ENCODE data around the gene TOE1. TPM values are rescaled to one million over a fixed set of nuclear protein-coding genes. Genes with fewer than 3 reads are reported as not detected.

TOE1 gene
- total and polyA plus RNA-seq, 9 of the 15 experiments (the other 6 are each of a cell fraction or from before 2014, with no cell fraction given), result 32.1 to 85.7 (median 38.0) TPM

DNA sequence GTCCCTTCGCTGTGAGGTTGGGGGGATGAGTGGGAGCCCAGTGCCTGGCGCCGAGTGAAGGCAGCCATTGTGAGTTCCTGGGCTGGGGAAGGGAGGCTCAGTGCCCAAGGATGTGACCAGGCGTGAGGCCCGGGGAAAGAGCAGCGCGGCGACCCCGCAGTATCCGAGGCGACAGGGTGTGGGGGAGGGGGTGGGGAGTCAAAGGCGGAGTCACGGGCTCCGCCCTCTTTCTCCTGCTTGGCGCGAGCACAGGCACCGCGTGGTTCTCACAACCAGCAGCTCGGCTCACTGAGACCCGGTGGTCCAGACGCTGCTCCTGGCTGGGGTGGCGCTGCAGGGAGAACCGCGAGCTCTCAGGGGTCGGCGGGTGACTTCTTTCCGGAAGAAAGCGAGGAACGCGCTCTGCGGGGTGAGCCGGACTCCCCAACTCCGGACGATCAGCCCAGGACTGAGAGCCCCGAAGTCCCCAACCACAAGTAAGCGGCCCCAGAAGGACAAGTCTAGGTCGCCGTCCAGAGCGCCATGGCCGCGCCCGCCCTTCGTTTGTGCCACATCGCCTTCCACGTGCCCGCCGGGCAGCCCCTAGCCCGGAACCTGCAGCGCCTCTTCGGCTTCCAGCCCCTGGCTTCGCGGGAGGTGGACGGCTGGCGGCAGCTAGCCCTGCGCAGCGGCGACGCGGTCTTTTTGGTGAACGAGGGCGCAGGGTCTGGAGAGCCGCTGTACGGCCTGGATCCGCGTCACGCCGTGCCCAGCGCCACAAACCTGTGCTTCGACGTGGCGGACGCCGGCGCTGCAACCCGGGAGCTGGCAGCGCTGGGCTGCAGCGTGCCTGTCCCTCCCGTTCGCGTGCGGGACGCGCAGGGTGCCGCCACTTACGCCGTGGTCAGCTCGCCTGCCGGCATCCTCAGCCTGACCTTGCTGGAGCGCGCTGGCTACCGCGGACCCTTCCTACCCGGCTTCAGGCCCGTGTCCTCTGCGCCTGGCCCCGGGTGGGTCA lies 13.0 kb upstream of the TOE1 start, which contains the start of gene HPDL:
TSS of gene HPDL (plus strand) at position 269 of the 997 bp plus-strand sequence. CDS start at position 523, 254 bp downstream.
- peak within 1 kb of the TSS in 1 of 2 experiments; percentile 37; a peak in 1 of 4 replicates for H3K9ac ChIP-seq (ENCODE audit: insufficient read depth in 1 of 2, low read depth in 2 of 2, low read length in 2 of 2)
- ChIA-PET CTCF (ENCODE audit: low intra/inter-chr PET ratio) (no interaction called here), POLR2A (interaction anchor here (0.7 to 3.7 kb wide), 7 partner anchors 9 to 605 kb away, joined by 3 to 26 read pairs (median 3); partner anchors contain the start of genes MUTYH and TOE1)
- intact Hi-C loops (cut with micrococcal nuclease), result no loop called here
- TF ChIP-seq ADNP (tag; IDR thresholded peaks at IDR 0.05) (no peak), NCOA6 (IDR thresholded peaks at IDR 0.05) (no peak), IFI16 (CRISPR knock-in tag; IDR thresholded peaks at IDR 0.05) (no peak), ZZZ3 (IDR thresholded peaks at IDR 0.05) (no peak), HNRNPLL (IDR thresholded peaks at IDR 0.05; ENCODE audit: low read depth, low read length, poor library complexity, severe bottlenecking) (no peak), RBM14 (IDR thresholded peaks at IDR 0.05; ENCODE audit: borderline replicate concordance, insufficient read depth, low read depth, low read length) (0 out of 2 replicates have a peak, but pooled peaks have one; percentile 38), RBFOX2 (IDR thresholded peaks at IDR 0.05; ENCODE audit: low read depth, low read length) (peak; percentile 33; the same call in 1 of the 2 replicates), POLR2G (IDR thresholded peaks at IDR 0.05; ENCODE audit: low read depth, low read length) (peak; percentile 54)
- TF ChIP-seq, protein P1, sequence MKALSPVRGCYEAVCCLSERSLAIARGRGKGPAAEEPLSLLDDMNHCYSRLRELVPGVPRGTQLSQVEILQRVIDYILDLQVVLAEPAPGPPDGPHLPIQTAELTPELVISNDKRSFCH (CRISPR knock-in tag; IDR thresholded peaks at IDR 0.05), result no peak
- TF ChIP-seq, protein P1 (tag; IDR thresholded peaks at IDR 0.05), result no peak
- TF ChIP-seq, protein P2, sequence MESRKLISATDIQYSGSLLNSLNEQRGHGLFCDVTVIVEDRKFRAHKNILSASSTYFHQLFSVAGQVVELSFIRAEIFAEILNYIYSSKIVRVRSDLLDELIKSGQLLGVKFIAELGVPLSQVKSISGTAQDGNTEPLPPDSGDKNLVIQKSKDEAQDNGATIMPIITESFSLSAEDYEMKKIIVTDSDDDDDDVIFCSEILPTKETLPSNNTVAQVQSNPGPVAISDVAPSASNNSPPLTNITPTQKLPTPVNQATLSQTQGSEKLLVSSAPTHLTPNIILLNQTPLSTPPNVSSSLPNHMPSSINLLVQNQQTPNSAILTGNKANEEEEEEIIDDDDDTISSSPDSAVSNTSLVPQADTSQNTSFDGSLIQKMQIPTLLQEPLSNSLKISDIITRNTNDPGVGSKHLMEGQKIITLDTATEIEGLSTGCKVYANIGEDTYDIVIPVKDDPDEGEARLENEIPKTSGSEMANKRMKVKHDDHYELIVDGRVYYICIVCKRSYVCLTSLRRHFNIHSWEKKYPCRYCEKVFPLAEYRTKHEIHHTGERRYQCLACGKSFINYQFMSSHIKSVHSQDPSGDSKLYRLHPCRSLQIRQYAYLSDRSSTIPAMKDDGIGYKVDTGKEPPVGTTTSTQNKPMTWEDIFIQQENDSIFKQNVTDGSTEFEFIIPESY (CRISPR knock-in tag; IDR thresholded peaks at IDR 0.05), result peak; percentile 99
- TF ChIP-seq, protein P3, sequence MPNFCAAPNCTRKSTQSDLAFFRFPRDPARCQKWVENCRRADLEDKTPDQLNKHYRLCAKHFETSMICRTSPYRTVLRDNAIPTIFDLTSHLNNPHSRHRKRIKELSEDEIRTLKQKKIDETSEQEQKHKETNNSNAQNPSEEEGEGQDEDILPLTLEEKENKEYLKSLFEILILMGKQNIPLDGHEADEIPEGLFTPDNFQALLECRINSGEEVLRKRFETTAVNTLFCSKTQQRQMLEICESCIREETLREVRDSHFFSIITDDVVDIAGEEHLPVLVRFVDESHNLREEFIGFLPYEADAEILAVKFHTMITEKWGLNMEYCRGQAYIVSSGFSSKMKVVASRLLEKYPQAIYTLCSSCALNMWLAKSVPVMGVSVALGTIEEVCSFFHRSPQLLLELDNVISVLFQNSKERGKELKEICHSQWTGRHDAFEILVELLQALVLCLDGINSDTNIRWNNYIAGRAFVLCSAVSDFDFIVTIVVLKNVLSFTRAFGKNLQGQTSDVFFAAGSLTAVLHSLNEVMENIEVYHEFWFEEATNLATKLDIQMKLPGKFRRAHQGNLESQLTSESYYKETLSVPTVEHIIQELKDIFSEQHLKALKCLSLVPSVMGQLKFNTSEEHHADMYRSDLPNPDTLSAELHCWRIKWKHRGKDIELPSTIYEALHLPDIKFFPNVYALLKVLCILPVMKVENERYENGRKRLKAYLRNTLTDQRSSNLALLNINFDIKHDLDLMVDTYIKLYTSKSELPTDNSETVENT (CRISPR knock-in tag; IDR thresholded peaks at IDR 0.05), result no peak
- no peak for FAIRE-seq
- H3K9me1 ChIP-seq (ENCODE audit: control insufficient read depth, insufficient read depth, low read length), result peaks cover 3% of the 10 kb centered on the region
- no TSS peak for BruUV-seq (replicated peaks)
- no peaks in the 10 kb centered on the region for H4K20me1 ChIP-seq (replicated peaks; ENCODE audit: control insufficient read depth, insufficient read depth, low read length)
- peaks cover 6 to 36% of the 10 kb centered on the region in 2 experiments; a peak in 3 of 5 replicates for H3K4me1 ChIP-seq (replicated peaks in 1 of 2; ENCODE audit: control insufficient read depth in 2 of 2, insufficient read depth in 2 of 2, low read length in 2 of 2)
- no peaks in the 10 kb centered on the region for H3K9me3 ChIP-seq (replicated peaks; ENCODE audit: control insufficient read depth, insufficient read depth, low read depth, low read length)
- no peak for ATAC-seq
- no peak within 1 kb of the TSS for H3K4me3 ChIP-seq
- in situ Hi-C loops (cut with MboI), result no loop called here
- no peaks in the 10 kb centered on the region for H3K27me3 ChIP-seq (ENCODE audit: control insufficient read depth in 2 of 2, insufficient read depth in 2 of 2, low read length in 2 of 2)
- no peak within 1 kb of the TSS for H3K27ac ChIP-seq (ENCODE audit: extremely low read depth, low read depth, low read length)
- H2AFZ ChIP-seq (ENCODE audit: low read depth, low read length), result no peak within 1 kb of the TSS
- H3K36me3 ChIP-seq (ENCODE audit: control insufficient read depth, insufficient read depth, low read length), result peaks cover 20% of the 10 kb centered on the region; the same call in 2 of the 3 replicates
- no peaks in the 10 kb centered on the region for H3K79me2 ChIP-seq (ENCODE audit: control insufficient read depth, insufficient read depth, low read length)
- peak in 3 of 4 experiments; percentile 4 to 41 (median 29) for DNase-seq (ENCODE audit: extremely low read depth in 1 of 4, low spot score in 3 of 4)
- H3K4me2 ChIP-seq (ENCODE audit: insufficient read depth, low read length), result no peak within 1 kb of the TSS
- 92% methylated on average over 70 of the region's 96 CpGs for WGBS (ENCODE audit: insufficient coverage, low coverage, missing lambda C conversion rate)

All from K562 (cell line).